ENCODE measurements around the gene UBC.

GRCh38 chr12:124874988-124875802, 39.3 kb downstream of the UBC start:
- TF ChIP-seq POLR2AphosphoS5 (IDR thresholded peaks at IDR 0.05; ENCODE audit: borderline replicate concordance, low read depth, low read length) (no peak), EZH2 (IDR thresholded peaks at IDR 0.05) (no peak), FOXP2 (optimal IDR thresholded peaks at IDR 0.05; ENCODE audit: control extremely low read depth, extremely low read length, insufficient read depth) (no peak)
